ENCODE data around the gene PLCG1. TPM values are rescaled to one million over a fixed set of nuclear protein-coding genes. Genes with fewer than 3 reads are reported as not detected.

Gene PLCG1
- total RNA-seq, 1 donor, result 38.0 TPM

DNA sequence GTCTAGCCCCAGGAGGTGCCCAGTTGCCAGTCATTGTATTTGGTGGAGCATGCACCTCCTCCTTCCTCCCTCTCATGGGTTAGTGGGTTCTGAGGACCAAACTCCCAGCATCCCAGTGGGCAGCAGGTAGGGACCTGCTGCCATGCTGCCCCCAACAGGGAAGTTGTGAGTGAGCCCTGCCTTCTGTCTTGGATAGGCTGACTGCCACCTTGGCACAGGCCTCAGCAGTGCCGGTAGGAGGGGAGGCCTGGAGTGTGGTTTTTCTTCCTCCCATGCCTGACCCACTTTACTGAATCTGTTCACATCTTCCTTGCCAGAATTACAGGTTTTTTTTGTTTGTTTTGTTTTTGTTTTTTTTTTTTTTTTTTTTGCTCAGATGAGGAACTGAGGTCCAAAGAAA, 24.5 kb downstream of the PLCG1 start:
- no peak for DNase-seq (ENCODE audit: low read depth)
- TF ChIP-seq, protein P1, sequence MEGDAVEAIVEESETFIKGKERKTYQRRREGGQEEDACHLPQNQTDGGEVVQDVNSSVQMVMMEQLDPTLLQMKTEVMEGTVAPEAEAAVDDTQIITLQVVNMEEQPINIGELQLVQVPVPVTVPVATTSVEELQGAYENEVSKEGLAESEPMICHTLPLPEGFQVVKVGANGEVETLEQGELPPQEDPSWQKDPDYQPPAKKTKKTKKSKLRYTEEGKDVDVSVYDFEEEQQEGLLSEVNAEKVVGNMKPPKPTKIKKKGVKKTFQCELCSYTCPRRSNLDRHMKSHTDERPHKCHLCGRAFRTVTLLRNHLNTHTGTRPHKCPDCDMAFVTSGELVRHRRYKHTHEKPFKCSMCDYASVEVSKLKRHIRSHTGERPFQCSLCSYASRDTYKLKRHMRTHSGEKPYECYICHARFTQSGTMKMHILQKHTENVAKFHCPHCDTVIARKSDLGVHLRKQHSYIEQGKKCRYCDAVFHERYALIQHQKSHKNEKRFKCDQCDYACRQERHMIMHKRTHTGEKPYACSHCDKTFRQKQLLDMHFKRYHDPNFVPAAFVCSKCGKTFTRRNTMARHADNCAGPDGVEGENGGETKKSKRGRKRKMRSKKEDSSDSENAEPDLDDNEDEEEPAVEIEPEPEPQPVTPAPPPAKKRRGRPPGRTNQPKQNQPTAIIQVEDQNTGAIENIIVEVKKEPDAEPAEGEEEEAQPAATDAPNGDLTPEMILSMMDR (IDR thresholded peaks at IDR 0.05; ENCODE audit: insufficient read depth, low read length), result no peak
- no peak overlapping the region for H3K4me3 ChIP-seq (ENCODE audit: low read depth, low read length)

DNA sequence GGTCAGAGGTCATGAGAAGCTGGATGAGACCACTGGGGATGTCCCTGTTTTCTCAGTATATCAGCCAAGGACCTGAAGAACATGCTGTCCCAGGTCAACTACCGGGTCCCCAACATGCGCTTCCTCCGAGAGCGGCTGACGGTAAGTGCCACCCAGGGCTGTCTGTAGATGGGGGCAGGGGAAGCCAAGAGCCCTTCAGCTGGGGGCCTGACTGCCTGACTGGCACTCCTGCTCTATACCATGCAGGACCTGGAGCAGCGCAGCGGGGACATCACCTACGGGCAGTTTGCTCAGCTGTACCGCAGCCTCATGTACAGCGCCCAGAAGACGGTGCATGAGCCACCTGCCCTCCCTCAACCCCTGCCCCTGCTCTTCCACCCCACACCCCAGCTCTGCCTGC, 25.1 kb downstream of the PLCG1 start:
- TF ChIP-seq, protein P1 (IDR thresholded peaks at IDR 0.05; ENCODE audit: insufficient read depth, low read length), result no peak
- H3K4me3 ChIP-seq (ENCODE audit: low read depth, low read length), result no peak overlapping the region

DNA sequence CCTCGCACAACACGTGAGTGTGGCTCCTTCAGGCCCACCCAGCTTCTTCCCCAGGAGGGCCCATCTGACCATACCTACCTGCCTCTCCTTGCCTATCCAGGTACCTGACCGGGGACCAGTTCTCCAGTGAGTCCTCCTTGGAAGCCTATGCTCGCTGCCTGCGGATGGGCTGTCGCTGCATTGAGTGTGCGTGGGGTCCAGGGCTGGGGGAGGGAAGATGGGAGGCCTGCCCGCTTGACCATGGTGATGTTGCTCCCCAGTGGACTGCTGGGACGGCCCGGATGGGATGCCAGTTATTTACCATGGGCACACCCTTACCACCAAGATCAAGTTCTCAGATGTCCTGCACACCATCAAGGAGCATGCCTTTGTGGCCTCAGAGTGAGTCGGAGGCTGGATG, 26.5 kb downstream of the PLCG1 start:
- DNase-seq (ENCODE audit: low read depth), result no peak
- no peak overlapping the region for H3K4me3 ChIP-seq (ENCODE audit: low read depth, low read length)
- TF ChIP-seq, protein P1 (IDR thresholded peaks at IDR 0.05; ENCODE audit: insufficient read depth, low read length), result no peak

More for the DNA sequence above, 25.1 kb downstream of the PLCG1 start:
- no peak for DNase-seq (ENCODE audit: low read depth)

DNA sequence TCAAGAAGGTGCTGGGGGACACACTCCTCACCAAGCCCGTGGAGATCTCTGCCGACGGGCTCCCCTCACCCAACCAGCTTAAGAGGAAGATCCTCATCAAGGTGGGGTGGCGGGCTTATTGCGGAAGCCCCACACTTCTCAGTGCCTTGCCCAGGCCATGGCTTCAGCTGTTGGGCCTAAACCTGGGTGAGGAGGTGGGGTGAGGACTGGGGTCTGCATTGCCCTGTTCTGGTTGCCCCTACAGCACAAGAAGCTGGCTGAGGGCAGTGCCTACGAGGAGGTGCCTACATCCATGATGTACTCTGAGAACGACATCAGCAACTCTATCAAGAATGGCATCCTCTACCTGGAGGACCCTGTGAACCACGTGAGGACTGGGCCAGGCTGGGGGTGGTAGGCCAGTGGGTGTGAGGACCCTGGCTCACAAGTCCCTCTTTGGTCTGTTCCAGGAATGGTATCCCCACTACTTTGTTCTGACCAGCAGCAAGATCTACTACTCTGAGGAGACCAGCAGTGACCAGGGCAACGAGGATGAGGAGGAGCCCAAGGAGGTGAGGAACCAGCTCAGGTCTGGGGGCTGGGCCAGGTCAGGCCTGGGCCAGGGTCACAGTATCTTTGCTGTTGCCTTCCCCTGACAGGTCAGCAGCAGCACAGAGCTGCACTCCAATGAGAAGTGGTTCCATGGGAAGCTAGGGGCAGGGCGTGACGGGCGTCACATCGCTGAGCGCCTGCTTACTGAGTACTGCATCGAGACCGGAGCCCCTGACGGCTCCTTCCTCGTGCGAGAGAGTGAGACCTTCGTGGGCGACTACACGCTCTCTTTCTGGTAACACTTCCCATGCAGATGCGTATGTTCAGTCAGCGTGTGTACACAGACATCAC, 27.9 kb downstream of the PLCG1 start:
- H3K4me3 ChIP-seq (ENCODE audit: low read depth, low read length), result no peak overlapping the region
- no peak for DNase-seq (ENCODE audit: low read depth)
- TF ChIP-seq, protein P1 (IDR thresholded peaks at IDR 0.05; ENCODE audit: insufficient read depth, low read length), result no peak

DNA sequence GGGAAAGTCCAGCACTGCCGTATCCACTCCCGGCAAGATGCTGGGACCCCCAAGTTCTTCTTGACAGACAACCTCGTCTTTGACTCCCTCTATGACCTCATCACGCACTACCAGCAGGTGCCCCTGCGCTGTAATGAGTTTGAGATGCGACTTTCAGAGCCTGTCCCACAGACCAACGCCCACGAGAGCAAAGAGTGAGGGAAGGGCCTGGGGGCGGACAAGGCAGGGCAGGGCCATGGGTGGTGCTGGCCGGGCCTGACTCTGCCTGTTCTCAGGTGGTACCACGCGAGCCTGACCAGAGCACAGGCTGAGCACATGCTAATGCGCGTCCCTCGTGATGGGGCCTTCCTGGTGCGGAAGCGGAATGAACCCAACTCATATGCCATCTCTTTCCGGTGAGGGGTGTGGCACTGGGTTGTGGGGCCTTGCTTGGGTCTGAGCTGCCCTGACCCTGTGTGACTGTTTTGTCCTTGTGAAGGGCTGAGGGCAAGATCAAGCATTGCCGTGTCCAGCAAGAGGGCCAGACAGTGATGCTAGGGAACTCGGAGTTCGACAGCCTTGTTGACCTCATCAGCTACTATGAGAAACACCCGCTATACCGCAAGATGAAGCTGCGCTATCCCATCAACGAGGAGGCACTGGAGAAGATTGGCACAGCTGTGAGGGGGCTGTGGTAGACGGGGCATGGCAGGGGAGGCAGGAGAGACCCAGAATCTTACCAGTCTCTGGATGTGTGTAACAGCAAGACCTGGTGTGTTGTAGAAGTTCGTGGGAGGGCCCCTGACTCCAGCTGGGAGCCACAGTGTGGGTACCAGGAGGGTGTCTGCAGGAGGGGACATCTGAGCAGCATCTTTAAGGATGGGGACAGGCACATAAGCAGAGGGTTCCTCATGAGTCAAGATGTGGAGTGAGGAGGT, 29.1 kb downstream of the PLCG1 start:
- TF ChIP-seq, protein P1 (IDR thresholded peaks at IDR 0.05; ENCODE audit: insufficient read depth, low read length), result no peak
- H3K4me3 ChIP-seq (ENCODE audit: low read depth, low read length), result no peak overlapping the region
- DNase-seq (ENCODE audit: low read depth), result no peak

DNA sequence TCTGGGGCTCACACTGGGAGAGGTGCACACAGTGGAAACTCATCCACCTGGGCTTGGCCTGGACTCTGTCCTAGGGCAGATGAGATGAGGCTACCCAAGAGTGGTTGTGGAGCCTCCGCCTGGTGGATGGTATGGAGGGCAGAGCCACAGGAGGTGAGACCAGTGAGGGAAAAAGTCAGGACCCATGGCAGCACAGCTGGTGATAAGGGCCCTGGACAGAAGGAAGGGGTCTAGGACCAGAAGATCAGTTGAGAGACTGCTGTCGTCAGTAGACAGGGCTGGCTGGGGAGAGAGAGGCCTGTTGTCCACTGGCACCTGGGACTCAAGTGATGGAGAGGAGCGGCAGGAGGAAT, 29.8 kb downstream of the PLCG1 start:
- DNase-seq (ENCODE audit: low read depth), result no peak
- TF ChIP-seq, protein P1 (IDR thresholded peaks at IDR 0.05; ENCODE audit: insufficient read depth, low read length), result no peak

More for the DNA sequence above, 29.8 kb downstream of the PLCG1 start:
- no peak overlapping the region for H3K4me3 ChIP-seq (ENCODE audit: low read depth, low read length)
